CD4-positive, alpha-beta T cell treated with Interferon gamma for 1 hour (primary cell): ENCODE measurements around the gene OTOR.

Experiments used
- DNase-seq: peaks from one replicate; pipeline ENCODE4 v3.0.0-alpha.2; 2020

Gene OTOR

DNA sequence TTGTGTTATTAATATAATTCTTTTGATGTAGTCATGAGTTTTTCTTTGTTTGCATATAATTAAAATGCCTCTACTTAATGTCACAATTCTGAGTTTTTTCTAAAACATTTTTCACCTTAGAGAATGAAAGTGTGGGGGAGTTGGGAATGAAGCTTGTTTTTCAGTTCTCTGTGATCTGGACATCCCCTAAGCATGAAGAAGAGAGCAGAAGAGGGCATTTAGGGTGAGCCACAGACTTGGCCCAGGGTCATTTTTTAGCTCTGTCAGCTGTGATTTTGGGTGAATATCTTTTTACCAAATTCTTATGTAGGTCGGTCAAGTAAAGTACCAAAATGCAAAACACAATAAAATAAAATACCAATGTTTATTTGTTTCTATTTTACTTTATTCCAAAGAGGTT is 3.9 kb downstream of the OTOR start:
- DNase-seq: no peak

DNA sequence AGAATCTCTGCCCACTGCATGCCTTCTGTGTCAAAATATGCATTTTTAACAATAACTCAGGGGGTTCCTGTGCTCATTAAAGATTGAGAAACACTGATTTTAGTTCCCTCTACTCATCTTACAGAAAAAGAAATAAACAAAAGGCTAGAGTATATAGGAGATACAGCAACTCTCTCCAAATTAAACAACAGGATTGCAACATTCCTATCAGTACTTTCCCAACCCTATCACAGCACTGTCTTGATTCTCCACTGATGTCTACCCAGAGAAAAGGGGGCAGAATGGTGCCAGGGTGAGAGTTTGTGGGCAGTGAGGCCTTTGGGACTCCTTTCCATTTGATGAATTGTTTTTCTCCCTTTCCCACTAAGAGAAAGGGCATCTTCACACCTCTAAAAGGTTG is 4.7 kb downstream of the OTOR start:
- no peak for DNase-seq

DNA sequence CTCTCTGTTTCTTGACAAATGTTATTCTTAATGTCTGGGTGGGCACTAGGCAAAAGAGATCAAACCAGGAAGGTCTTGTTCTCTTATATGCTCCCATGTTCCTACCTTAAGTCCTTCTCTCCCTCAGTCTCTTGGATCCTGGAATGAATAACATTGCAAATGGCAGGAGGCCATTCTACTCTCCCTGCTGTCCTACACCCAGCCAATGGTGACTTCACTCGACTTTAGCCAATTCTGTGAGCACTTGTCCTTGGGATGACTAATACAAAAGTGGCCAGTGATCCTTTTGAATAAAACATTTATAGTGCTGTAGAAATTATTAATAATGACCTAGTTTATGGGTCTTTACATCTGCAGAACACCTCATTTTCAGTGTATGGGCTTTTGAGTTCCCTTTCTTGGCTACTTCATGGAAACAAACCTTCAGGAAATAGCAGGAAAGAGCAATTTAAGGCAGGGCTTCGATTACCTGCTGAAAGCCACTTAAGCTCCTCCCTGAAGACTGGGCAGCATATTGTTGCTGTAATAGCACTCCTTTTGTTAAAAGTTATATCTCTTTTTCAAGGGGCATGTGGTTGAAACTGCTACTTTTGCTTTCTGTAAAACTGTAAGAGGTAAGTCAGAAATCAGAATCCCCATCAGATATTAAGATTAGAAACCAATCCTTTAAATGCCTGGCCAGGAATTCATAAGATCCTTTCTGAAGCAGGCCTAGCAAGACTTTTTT is 10.5 kb downstream of the OTOR start:
- no peak for DNase-seq

DNA sequence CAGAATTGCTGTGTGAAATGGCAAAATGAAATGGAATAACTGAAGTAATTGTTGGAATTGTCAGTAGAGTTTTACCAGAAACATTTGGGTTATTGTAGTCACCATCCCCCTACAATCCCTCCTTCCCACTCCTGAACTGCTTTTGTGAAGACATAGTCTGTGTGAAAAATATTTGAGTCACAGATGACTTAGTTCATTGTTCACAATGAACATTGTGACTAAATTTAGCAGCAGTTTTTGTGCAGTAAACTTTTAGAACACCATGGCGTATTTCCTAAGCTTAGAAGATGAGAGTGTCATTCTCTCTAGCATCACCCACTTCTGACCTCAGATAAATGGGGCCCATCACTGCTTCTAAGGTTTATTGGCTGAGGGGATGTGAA is 11.0 kb downstream of the OTOR start:
- DNase-seq: no peak

DNA sequence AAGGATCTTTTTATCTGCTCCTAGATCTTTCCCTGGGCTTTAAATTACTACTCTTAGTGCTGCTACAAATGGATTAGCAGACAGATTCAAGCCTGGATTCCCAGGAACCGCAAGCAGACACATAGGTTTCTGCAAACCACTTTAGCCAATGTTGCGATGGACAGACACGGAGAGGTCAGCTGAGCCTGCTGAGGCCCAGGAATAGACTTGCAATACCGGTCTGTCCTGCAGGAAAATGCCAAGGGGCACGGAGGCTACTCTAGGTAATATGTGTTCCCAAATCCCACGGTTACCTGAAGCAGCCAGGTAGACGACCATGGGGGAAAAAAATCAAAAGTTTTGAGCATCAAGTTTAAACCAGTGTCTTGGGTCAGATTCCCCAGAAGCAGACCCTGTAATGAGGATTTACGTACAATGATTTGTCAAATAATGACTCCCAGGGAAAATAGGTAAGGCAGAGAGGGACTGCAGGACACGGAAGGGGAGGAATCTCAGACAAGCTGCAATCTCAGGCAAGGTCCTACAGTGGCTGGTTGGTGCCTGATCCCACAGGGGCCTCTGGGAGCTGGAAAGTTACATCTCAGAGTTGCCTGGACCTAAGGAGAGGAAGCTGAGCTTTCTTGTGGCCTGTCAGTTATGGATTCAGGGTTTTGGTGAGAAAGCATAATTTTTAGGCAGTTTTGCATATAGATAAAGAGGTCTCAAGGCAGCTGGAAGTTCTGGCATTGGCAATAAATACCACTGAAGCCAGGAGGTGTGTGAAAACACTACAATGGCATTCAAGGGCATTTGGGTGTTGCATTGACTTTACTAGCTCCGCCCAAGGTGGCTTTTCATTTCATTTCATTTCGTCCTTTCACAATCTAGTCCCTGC is 12.5 kb downstream of the OTOR start:
- DNase-seq: no peak

DNA sequence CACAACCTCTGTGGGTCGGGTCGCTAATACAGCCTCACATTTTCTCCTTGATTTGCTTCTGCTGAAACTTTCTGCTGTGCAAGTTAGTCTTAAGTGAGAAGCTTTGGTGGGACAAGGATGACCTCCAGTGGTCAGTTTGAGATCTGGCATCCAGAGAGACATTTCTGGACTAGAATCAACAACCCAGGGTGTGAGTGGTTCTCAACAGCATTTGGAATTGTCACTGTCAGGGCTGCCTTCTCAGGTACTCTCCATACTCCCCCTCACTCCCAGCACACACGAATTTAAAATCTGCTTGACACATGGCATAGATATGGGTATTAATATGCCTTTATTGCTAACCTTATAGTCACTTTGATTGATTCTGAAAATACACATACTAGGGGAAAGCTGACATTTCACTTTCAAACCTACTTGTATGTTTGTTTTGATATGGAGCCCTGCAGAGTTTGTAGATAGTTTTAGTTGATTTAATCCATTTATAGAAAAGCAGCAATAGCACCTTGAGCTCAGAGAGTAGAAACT is 13.2 kb downstream of the OTOR start:
- DNase-seq: no peak

DNA sequence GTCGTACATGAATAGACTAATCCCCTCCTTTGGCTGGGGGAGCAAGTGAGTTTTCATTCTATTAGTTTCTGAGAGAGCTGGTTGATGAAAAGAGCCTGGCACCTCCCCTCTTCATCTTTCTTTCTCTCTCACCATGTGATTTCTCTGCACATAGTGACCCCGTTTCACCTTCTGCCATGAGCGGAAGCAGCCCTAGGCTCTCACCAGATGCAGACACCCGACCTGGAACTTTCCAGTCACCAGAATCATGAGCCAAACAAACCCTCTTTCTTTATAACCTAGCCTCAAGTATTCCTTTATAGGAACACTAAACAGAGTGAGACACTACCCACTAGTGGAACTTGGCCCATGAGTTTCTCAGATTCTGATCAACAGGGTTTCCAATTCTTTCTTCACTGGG is 16.4 kb downstream of the OTOR start:
- DNase-seq: no peak

DNA sequence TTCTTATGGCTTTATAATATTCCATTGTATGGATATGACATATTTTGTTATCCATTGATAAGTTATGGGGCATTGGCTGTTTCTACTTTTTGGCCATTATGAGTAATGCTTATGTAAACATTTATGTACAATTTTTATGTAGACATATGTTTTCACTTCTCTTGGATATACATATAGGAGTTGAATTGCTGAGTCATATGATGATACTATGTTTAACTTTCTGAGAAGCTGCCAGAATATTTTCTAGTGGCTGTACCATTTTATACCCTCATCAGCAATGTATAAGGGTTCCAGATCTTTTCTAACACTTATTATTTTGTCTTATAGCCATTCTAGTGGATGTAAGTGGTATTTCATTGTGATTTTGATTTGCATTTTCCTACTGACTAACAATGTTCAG is 23.1 kb downstream of the OTOR start:
- DNase-seq: no peak

DNA sequence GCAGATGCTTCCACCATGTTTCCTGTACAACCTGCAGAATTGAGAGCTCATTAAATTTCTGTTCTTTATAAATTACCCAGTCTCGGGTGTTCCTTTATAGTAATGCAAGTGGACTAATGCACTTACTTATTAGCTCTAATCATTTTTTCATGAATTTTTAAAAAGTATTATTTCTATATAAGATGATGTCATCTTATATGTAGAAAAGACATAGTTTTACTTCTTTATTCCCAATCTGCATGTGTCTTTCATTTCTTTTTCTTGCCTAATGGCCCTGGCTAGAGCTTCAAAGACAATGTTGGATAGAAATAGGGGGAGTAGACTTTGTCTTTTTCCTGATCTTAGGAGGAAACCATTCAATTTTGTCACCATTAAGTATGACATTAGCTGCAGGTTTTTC is 27.8 kb downstream of the OTOR start:
- no peak for DNase-seq

DNA sequence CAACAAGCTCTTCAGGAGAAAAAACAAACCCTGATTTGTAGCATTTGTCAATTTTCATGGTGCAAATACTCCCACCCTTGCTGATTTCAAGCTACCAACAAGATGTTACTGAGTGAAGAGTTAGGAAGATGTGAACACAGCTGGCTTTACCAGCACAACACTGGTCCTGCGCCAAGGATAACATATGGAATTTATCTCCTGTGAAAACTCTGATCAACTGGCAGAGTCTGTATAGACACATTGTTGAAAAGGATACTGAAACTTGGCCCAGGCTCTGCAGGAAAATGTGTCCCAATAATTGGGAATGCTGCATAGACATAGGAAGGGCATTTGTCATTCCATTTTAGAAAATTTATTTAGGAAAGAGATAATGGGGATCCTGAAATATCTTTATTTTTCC is 29.0 kb downstream of the OTOR start:
- DNase-seq: no peak

DNA sequence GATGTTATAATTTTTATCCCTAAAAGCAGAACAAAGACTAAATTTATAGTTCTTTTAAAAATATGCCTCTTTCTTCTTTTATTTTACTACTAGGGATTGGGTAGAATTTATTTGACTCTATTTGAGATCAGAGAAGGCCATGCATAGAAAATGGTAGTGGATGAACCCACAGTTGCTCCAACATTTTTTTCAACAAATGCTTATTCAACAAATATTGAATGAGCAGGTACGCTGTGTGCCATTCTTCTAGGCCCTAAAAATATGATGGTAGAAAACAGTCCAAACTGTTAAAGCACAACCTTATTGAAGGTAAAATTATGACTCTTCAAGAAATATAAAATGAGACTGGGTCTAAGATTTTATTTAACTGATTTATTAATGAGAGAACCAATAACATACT is 30.0 kb downstream of the OTOR start:
- DNase-seq: no peak

DNA sequence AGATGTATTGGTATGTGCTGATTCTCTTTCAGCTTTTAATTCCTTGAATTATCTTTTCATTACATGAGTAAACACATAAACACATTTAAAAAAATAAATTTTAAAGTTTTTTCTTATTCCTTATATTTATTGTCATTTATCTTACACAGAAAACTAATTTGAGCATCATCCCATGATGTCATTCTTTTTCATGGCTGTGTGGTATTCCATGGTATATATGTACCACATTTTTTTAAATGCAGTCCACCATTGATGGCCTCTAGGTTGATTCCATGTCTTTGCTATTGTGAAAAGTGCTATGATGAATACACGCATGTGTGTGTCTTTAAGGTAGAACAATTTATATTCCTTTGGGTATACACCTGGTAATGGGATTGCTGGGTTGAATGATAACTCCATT is 33.3 kb downstream of the OTOR start:
- no peak for DNase-seq

DNA sequence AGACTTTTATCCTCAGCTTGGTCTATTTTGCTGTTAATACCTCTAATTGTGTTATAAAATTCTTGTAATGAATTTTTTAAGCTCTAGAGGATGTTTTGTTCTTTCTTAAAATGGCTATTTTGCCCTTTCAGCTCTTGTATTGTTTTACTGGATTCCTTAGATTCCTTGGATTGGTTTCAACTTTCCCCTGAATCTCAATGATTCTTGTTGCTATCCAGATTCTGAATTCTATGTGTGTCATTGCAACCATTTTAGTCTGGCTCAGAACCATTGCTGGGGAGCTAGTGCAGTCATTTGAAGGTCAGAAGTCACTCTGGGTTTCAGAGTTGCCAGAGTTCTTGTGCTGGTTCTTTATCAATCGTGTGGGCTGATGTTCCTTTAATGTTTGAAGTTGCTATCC is 37.1 kb downstream of the OTOR start:
- no peak for DNase-seq
